ENCODE measurements around the gene ZBTB34.

ZBTB34 gene

DNA sequence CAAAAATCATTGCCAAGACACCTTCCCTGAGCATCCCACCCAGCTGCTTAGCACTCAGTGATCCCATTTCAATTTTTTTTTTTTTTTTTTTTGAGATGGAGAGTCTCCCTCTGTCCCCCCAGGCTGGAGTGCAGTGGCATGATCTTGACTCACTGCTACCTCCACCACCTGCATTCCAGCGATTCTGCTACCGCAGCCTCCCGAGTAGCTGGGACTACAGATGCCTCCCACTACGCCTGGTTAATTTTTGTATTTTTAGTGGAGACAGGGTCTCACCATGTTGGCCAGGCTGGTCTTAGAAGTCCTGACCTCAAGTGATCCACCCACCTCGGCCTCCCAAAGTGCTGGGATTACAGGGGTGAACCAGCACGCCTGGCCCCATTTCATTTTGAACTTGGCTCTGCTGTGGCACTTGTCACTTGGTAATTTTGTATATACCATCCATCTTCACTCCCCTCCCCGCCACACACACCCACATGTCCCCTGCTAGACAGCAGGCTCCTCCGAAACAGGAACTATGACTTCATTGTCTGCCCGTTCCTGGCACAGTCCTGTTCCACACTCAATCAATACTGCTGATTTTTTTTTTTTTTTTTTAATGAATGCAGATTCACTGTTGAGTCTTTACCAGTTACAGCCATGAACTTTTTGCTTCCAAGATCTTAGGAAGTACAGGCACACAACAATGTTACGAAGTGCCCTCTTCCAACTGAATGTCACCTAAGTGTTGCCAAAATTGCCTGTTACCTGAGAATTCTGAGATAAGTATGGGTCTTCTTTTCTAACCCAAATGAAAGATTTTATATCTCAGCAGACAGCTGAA lies 17.3 kb upstream of the ZBTB34 start:
- no peak for DNase-seq (ENCODE audit: low read depth)

GRCh38 chr9:126844085-126844484 lies 16.4 kb upstream of the ZBTB34 start:
- DNase-seq (ENCODE audit: low read depth) = no peak

GRCh38 chr9:126847051-126847450 lies 13.4 kb upstream of the ZBTB34 start:
- no peak for DNase-seq (ENCODE audit: low read depth)

DNA sequence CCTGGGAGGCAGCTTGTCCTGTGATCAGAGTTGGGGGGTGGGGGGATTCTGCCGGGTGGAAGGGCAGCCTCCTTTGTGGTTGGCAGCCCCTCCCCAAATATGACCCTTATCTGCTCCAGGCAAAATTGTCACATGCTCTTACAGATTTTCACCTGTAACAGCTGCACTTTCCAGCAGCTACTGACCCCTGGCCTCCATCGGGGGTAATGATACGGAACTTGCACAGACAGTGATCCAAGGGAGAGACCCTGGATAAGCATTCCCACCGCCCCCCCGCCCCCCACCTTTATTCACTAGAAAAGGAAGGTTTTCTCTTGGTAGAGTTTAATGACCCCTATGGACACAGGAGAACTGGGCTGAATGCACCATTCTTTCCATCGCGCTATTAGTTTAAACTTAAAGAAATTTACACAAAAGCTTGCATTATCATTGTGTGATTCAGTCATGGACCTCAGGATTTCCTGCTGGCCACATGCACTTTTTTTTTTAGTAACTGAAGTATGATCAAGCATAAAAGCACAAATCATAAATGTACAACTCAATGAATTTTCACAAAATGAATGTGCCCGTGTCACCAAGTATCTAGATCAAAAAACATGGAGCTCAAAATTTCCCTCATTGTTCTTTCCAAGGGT lies 10.7 kb upstream of the ZBTB34 start:
- DNase-seq (ENCODE audit: low read depth) = no peak

GRCh38 chr9:126851286-126851880 lies 9.1 kb upstream of the ZBTB34 start:
- DNase-seq (ENCODE audit: low read depth) = no peak

GRCh38 chr9:126852086-126852688 lies 8.3 kb upstream of the ZBTB34 start:
- no peak for DNase-seq (ENCODE audit: low read depth)

- no peak for DNase-seq (ENCODE audit: low read depth)
These were observed 6.8 kb upstream of the ZBTB34 start for GRCh38 chr9:126853667-126854066.

DNA sequence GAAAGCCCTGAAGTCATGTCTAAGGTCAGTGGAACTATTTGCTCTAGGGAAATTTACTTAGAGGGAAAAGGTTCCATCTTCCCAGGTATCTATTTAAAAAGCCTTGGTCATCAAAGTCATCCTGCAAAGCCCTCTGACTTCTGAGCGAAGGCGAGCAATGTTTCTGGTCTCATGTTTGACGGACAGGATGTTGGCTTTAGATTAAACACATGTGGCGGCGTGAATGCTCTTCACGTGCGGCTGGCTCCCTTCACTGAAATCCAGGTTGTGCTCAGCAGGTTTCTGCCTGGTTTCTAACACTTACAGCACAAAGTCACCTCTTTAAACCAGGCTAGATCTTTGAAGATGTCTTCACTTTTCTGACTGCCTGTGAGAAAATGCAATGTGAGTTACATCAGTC lies 5.7 kb upstream of the ZBTB34 start:
- DNase-seq (ENCODE audit: low read depth) = no peak

DNA sequence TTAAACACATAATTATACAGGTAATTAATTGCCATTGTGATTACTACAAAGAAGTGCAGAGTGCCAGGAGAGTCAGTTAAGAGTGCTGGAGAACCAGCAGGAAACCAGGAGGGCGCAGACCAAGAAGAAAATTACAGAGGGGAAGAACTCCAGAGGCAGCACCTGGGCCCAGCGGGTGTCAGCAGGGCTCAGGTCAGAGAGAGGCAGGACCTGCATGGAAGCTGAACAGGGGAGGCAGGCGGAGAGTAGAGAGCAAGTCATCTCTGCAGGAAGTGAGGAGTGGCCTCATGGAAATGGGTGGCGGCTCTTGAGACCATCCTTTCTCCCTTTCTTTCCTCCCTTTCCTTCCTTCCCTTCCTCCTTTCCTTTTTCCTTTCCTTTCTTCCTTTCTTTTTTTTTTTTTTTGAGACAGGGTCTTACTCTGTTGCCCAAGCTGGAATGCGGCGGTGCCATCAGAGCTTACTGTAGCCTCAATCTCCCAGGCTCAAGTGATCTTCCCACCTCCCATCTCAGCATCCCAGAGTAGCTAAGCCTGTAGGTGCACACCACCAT lies 4.0 kb upstream of the ZBTB34 start:
- DNase-seq (ENCODE audit: low read depth) = no peak

DNA sequence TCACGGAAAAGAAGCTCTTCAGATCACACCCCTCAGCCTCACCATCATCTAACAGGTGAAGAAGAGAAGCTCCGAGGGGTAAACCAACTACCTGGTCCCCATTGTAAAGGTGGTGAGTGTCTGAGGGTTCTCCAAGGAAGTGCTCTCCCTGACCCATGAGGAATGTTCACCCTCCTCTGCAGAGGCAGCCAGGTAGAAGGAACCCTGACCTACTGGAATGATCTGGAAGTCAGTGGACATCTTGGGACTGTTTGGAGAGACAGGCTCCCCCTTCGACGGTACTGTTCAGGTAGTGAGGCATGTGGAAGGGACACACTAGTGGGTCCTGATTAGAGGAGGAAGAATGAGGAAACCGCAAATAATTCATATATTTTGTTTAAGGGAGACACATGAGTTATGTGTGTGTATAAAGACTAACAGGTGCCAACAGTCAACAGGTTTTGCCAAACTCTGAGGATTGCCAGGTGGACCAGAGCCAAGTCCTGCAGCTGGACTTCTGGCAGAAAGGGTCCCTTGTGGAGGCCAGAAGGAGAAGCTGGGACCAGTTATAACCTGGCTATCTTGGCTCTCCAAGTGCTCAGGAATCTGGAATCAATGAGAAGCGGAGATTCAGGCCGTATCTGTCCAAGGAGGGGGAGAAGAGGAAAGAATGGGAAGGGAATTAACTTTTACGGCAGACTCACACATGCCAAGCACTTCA lies 3.0 kb upstream of the ZBTB34 start:
- no peak for DNase-seq (ENCODE audit: low read depth)

GRCh38 chr9:126859111-126859510 lies 1.3 kb upstream of the ZBTB34 start:
- no peak for DNase-seq (ENCODE audit: low read depth)

GRCh38 chr9:126860757-126861466 lies 473 bp downstream of the ZBTB34 start:
- DNase-seq (ENCODE audit: low read depth) = peak; percentile 11

DNA sequence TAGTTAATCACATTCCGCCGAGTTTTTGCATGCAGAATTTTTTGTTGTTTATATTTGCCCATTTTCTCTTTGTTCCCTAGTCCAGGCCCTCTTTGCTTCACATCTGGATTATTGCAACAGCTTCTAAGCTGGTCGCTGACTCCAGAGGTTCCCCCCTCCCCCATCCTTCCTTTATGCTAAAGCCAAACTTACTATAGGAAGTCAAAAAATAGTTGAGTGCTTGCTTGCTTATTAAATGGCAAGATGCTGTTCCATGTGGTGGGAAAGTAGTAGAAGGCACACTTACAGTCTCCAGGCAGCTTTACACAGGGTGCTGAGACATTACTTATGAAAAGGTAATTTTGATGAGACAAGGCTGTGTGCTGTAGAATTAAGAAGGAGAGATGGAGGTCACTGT lies 1.3 kb downstream of the ZBTB34 start:
- DNase-seq (ENCODE audit: low read depth) = no peak

DNA sequence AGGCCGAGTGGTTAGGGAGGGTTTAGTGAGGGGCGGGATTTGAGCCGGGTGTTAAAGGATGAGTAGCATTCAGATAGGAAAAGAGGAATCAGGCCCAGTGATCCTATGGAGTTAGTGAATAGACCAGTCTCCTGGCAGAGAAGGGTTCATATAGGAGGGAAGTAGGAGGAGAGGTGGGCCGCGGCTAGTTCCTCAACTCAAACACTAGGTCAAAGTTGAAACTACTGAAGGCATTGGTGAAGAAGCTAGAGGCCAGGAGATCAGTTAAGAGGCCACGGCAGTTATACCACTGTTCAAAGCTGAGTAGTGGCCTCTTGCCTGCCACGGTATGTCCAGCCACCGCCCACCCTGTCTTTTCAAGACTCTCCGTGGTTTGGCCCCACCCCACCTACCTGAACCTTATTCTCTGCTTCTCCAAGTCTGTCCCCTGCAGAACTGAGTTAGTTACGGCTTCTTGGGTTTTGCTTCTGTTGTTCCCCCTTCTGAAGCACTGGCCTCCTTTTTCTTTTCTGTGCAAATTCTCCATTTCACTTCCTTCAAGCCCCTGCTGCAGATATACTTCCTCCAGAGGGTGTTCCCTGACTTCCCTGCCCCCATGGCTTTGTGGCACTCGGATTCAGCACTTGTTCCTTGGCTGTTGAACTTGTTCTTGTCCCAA lies 1.8 kb downstream of the ZBTB34 start:
- no peak for DNase-seq (ENCODE audit: low read depth)

DNA sequence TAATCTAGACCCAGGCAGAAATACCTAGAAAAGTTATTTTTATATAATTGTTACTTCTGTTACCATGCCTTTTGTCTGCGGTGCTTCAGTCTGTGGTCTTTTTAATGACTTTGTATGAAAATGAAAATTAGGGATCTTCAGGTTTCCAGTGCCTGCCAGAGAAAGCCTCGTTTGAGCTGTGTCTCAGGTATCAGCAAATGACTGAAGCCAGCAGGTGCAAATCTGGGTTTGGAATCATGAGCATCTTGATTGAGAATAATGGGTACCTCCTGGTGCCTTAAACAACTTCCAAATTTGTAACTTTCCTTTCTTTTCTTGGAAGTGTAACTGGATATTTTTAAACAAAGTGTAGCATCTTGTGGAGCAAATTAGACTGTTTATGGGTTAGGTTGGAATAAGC lies 4.3 kb downstream of the ZBTB34 start:
- DNase-seq (ENCODE audit: low read depth) = no peak

- no peak for DNase-seq (ENCODE audit: low read depth)
These were observed 8.9 kb downstream of the ZBTB34 start for GRCh38 chr9:126869368-126869767.

GRCh38 chr9:126872516-126872915 lies 12.1 kb downstream of the ZBTB34 start:
- no peak for DNase-seq (ENCODE audit: low read depth)

DNA sequence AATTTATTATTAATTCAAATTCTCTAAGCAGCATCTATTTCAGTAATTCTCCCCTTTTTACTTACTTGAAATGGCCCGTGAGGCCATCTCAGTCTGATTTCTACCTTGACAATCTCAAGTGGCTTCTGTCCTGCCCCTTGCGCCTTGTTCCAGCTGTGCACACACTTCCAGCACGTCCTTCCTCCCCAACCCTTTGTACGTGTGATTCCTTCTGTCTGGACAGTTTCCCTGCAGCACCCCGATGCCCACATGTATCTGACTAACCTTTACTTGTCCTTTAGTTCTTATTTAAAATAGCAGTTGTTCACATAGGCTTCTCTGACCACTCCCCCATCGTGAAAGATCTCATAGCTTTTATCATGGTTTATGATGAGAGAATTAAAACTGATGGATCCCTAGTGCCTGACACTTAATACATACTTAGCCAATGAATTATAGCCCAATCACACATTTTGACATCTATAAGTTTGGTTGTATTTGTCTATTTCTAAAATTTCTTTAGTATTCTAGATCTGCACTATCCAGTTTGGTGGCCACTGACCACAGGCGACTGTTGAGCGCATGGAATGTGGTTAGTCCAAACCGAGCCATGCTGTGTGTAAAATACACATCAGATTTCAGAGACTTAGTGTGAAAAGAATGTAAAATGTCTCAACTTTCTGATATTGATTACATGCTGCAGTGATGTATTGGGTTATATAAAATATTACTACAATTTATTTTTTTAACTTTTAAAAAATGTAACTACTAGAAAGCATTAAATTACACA lies 14.3 kb downstream of the ZBTB34 start:
- no peak for DNase-seq (ENCODE audit: low read depth)

DNA sequence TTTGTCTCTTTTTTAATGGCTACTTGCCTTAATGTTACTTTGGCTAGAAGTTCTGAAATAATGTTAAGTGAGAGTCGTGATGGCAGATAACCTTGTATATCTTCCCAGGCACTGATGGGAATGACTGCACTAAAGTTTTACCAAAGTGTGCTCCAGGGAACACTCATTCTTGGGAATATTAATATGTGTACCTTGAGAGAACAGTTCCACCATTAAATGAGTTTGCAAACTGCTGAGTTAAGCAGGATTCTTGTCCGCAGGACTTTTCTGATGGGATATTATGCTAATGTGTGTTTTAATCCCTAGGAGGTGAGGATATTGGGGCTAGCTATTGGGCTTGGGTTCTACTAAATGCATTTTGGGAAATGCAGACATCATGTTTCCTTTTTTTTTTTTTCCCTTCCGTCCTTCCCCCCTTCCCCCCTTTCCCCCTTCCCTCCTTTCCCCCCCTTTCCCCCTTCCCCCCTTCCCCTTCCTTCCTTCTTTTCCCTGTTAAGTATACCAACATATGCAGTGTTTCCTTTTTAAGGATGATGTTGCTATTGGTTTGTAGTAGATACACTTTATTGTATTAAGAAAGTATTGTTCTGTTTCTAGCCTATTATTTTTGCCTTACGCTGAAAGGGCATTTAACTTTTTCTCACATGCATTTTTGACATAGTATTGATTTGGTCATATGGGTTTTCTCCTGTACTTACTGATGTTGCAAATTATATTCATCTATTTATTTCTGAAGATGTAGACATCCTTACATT lies 15.5 kb downstream of the ZBTB34 start:
- DNase-seq (ENCODE audit: low read depth) = no peak
